Activated CD4-positive, CD25-positive, alpha-beta regulatory T cell (primary cell): Measurements from ENCODE around the gene PABPC1L2B.
"Not testable (repeated sequence)": the region's sequence is repeated elsewhere in the genome, so short reads cannot be mapped to it uniquely, and the experiment has no call there.

Experiments used
- DNase-seq, 4 experiments: peaks; one replicate each; lab custom pipeline; 2025; lab: John Stamatoyannopoulos, UW

Gene PABPC1L2B

DNA sequence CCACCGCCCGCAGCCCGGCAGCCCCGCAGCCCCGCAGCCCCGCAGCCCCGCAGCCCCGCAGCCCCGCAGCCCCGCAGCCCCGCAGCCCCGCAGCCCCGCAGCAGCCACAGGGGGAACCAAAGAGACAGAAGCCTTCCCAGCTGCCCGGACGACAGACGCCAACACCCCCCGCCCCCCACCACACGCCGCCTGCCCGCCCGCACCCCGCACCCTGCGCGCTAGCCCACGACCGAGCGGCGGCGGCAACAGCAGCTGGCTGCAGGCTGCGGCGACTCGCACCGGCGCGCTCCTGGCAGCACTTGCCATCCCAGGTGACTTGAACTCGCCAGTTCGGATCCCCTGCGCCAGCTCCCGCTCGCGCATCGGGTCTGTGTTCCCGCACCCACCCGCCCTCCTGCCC lies at the start of gene PABPC1L2B:
Gene PABPC1L2B, plus strand, starts transcription at position 207 of the 400 bp plus-strand sequence. CDS start 704 bp downstream, outside the sequence.
- DNase-seq, result not testable (repeated sequence)

DNA sequence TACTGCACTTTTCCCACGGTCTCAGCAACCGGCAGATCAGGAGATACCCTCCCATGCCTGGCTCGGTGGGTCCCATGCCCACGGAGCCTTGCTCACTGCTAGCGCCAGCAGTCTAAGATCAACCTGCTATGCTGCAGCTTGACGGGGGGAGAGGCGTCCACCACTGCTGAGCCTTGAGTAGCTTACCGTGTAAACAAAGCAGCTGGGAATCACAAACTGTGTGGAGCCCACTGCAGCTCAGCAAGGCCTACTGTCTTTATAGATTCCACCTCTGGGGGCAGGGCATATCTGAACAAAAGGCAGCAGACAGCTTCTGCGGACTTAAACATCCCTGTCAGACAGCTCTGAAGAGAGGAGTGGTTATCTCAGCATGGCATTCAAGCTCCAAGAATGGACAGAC lies 42.8 kb upstream of the PABPC1L2B start:
- not testable (repeated sequence) for DNase-seq

DNA sequence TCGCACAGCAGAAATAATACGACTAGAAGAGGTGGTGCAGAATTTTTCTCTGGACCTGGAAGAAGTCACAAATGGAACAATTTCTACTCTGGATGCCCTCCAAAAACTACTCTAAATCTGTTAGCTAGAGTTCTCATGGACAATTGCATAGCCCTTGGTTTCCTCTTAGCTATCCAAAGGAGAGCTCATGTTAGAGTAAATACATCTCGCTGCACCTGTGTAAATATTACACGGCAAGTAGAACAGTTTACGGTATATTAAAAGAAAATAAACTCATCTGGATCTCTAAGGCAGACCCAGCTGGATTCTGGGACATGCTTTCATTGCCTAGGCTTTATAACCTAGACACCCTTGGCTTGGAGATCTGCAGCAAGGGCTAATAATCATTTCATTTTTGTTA lies 30.9 kb upstream of the PABPC1L2B start:
- not testable (repeated sequence) for DNase-seq

DNA sequence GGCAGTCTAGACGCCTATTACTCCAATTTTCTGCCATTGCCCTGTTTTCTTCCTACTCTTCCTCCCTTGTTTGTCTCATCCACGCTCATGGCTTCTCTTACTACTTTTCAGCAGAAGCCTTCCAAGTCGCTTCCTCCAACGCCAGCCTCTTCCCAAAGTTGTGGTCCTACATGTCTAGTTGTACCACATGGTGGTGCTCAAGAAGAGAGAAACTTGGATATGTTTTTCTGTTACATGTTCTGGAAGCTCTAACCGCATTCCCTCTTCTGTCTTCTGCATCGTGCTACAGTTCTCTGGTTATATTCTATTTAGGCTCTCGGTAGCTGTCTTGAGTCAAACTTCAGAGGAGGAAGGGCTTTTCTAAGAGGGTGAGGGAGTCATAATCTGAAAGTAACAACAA lies 27.9 kb upstream of the PABPC1L2B start:
- not testable (repeated sequence) for DNase-seq

DNA sequence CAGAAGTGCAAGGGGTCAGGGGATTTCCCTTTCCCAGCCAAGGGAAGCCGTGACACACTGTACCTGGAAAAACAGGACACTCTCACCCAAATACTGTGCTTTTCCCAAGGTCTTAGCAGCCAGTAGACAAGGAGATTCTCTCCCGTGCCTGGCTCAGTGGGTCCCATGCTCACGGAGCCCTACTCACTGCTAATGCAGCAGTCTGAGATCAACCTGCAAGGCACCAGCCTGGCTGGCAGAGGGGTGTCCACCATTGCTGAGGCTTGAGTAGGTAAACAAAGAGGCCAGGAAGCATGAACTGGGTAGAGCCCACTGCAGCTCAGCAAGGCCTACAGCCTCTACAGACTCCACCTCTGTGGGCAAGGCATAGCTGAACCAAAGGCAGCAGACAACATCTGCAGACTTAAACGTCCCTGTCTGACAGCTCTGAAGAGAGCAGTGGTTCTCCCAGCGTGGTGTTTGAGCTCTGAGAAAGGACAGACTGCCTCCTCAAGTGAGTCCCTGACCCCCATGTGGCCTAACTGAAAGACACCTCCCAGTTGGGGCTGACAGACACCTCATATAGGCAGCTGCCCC lies 21.8 kb upstream of the PABPC1L2B start:
- not testable (repeated sequence) for DNase-seq

DNA sequence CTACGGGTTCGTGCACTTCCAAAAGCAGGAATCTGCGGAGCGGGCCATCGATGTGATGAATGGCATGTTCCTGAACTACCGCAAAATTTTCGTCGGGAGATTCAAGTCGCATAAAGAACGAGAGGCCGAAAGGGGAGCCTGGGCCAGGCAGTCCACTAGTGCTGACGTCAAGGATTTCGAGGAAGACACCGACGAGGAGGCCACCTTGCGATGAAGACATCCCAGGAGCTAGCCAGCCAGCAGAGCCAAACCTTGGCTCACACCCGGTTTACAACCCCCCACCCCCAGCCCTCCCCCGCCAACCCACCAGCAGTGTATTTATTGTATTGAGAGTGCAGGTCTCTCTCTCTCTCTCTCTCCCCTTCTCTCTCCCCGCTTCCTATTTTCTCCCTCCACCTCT lies 1.3 kb downstream of the PABPC1L2B start:
- not testable (repeated sequence) for DNase-seq

DNA sequence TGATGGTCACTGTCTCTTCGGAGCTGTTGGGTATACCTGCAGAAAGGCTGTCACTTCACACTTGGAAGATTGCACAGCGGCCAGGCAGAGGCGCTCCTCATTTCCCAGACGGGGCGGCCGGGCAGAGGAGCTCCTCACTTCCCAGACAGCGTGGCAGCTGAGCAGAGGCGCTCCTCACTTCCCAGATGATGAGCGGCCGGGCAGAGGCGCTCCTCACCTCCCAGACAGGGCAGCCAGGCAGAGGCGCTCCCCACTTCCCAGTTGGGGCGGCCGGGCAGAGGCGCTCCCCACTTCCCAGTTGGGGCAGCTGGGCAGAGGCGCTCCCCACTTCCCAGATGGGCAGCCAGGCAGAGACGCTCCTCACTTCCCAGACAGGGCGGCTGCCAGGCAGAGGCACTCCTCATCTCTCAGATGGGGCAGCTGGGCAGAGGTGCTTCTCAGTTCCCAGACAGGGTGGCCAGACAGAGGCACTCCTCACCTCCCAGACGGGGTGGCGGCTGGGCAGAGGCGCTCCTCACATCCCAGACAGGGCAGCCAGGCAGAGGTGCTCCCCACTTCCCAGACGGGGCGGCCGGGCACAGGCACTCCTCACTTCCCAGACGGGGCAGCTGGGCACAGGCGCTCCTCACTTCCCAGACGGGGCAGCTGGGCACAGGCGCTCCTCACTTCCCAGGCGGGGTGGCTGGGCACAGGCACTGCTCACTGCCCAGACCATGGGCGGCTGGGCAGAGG lies 18.8 kb downstream of the PABPC1L2B start:
- no peak for DNase-seq

DNA sequence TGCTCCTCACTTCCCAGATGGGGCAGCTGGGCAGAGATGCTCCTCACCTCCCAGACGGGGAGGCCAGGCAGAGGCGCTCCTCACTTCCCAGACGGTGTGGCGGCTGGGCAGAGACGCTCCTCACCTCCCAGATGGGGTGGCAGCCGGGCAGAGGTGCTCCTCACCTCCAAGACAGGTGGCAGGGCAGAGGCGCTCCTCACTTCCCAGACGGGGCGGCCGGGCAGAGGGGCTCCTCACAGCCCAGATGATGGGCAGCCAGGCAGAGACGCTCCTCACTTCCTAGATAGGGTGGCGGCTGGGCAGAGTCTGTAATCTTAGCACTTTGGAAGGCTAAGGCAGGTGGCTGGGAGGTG lies 19.3 kb downstream of the PABPC1L2B start:
- DNase-seq, result not testable (repeated sequence)

DNA sequence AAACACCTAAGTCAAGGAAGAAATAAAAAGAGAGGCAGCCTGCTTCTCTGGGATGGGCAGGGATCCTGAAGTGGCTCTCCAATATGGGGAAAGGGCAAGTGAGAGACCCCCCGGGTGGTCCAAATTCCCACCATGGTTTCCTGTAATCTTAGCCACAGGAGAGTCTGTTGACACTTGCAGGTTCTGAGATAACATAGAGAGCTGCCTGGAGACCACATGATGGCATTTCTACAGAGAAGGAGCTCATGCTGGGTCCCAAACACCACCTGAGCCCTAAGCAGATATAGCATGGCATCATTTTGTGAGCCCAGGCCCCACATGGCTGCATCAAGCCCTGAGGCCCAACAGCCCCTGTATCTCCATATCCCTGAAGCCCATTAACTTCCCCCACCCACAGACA lies 26.1 kb downstream of the PABPC1L2B start:
- no peak for DNase-seq
